Stimulated activated CD4-positive, alpha-beta T cell treated with anti-CD3 and anti-CD28 coated beads, Interleukin-4, amount 100 ng/mL, for 1 hour (primary cell): ENCODE measurements around the gene LIN52.

Experiments
- DNase-seq: peaks from one replicate; pipeline ENCODE4 v3.0.0-alpha.2; 2020

Gene LIN52

DNA sequence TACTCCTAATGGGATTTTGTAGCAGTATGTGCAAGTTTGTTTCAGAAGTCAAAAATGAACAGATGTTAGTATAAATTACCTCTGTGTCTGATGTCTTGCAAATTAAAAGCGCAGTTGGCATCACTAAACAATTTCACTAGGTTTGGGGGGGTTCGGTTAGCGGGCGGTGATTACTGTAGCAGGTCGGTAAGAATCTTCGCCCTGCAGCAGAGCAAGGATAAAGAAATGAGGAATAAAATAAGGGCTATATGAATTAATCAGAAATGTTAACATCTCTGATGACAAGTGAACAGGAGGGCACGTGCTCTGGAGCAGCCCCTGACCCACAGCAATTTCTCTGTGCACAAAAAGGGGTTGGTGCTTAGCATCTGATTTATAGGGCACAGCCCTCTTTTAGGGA, 110.9 kb downstream of the LIN52 start:
- no peak for DNase-seq

DNA sequence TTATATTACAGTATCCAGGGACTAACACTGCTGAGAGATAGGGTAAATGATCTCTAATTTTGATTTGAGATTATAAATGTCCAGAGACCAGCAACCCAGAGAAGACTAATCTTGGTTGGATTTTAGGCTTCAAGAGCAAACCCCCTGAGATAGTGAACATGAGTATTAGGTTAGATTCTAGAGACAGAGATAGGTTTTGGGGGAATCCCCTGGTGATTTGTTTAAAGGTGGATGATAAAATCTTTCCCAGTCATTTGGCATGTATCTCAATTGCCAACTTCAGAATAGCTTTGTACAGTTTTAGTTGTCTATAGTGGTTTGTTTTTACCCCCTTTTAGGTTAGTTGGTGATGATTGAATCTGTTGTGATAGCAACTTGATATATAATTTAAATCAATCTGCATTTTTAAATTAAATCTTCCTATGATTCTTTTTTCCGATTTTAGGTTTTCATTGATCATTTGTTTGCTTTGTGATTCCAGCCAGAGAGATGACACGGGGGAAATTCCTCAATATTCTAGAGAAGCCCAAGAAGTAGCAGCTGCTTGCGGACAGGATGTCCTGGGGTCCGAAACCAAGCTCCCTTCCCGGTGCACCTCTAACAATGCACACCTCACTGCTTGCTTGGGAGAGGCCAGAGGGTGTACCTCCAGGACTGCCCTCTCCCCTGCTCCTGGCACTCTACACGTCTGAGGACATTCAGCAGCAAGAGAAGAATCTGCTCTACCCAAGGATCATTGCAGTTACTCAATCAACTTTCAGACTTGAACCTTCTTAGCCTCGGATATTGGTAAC, 113.9 kb downstream of the LIN52 start:
- DNase-seq = no peak

DNA sequence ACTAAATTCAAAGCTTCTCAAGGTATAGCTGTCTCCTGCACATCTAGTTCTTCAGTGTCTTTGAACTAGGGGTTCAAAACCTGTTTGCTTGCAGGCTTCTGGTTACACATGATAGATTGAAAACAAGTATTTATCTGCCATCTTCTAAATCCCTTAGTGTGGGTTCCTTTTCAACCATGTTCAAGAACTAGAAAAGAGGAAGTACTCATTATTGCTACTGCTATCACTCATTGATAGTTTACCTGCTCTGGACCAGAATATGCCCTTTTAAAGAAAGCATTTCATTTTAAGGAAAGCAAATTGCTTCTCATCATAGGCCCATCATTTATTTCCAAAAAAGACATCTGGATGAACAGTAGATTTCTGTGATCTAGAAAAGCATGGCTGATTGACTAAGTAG, 117.4 kb downstream of the LIN52 start:
- DNase-seq = no peak

DNA sequence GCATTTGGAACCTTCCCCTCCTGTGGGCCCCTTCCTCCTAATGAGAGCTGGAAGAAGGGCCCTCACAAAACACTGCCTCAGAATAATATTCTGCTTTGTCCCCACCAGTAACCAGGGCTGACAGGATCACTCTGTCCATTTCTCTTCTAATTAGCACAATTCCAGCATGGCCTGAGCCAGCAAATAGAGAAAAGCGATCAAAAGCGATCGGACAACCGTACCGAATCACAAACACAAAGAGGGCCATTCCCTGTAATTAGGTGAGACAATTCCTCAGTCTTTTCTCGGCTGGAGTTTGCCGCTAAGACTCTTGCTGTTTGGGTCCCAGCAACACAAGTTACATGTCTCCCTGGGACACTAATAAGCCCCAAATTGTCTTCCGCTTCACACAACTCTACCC, 118.9 kb downstream of the LIN52 start:
- no peak for DNase-seq

- no peak for DNase-seq
Measured at GRCh38 chr14:74204491-74204890, 119.7 kb downstream of the LIN52 start.

DNA sequence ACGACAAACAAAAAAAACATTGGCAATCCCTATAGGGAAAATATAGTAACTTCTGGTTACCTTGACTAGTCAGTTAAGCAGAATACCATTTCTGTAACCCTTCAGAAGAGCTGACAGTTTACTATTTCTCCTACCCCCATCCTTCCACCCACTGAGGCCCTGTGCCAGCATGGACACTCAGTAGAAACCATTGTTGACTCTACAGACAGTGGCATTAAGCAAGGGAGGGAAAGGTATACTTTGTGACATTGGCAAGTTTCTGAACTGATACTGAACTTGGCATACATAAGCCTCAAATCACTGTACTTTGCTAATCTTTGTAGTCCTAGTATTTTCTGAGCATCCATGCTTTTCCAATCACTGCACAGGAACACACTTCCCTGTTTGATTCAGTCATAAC, 121.1 kb downstream of the LIN52 start:
- no peak for DNase-seq

DNA sequence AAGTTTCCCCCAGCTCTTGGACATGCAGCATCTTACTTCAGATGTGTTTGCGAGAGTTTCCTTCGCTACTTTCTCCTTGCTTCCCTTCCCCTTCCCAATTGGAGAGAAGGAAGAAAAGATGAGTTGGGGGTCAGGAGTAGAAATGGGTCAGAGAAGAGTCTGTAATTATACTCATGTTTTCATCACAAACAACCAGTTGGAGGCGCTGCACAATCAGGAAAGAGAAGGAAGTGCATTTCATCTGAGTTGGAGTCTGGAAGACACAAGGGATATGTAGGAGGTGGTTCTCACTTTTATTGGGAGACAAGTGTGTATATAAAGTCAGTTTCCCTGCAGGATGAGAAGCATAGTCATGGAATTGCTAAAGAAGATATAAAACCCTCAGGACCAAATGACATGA, 123.2 kb downstream of the LIN52 start:
- DNase-seq = no peak

GRCh38 chr14:74208642-74209041, 123.9 kb downstream of the LIN52 start:
- no peak for DNase-seq

GRCh38 chr14:74211945-74212580, 127.3 kb downstream of the LIN52 start:
- DNase-seq = no peak

DNA sequence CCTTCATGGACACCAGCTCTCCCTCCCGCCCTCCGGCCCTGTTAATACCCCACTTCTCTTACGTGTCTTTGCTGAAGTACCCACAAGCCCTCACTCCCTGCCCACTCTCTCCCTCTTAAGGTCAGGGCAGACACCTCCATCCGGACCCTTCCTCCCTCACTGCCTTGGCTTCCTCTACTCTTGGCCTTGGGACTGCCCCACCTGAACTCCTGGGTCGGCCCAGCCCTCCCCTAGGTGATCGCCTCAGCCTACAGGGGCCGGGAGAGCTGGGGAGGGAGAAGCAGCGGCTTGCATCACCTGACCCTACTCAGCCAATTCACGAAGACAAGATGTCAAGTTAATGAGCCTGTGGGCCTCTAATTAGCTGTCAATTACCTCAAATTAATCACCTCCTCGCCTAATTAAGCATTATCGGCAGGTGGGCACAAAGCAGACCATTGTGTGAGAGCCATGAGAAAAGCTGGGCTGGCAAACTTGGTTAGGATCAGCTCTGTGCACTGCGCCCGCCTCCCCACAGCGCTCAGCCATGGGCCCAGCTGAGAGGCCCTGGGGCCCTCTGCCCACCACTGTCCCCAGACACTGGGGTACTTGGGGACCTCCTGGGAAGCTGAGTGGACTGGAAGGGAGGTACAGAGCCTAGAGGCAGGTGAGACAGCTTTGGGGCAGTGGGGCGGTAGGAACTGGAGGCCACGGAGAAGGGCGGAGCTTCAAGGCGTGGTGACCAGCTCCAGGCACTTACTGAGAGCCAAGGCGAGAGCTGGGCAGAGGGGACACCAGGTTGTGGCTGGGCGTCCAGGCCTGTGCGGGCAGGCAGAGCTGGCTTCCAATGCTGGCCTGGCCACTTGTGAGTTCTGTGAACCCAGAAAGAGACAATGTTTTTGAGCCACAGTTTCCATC, 129.4 kb downstream of the LIN52 start:
- DNase-seq = no peak

DNA sequence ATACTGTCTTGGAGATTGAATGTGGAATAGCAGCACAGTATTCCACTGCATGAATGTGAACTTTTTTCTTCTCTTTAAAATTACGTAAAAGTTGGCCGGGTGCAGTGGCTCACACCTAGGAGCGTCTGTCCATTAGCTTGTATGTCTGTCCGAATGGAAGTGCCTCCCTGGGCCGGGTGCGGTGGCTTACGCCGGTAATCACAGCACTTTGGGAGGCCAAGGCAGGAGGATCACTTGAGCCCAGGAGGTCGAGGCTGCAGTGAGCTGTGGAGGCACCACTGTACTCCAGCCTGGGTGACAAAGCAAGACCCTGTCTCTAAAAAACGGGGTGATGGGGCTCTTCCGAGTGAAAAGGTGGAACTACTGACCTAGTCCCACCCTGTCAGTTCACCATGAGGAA, 131.9 kb downstream of the LIN52 start:
- no peak for DNase-seq

- DNase-seq = peak; percentile 82
Measured at GRCh38 chr14:74217672-74218448, 133.1 kb downstream of the LIN52 start.

DNA sequence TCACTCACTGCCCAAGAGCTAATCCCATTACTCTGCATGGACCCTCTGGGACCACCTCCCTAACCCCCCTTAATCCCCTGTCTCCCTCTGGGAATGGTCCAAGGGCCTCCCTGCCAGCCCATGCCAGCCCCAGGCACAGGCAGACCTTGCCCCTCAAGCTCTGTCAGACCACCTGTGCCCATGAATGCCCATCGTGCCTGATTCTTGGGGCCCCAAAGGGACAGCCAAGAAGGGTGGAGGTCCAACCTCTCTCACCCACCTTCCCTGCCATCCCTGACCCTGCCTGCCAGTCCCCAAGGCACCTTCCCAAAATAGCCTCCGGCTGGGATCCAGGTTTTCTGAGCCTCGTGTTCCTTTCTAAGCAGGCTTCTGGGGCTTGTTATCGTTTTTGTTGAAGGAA, 133.7 kb downstream of the LIN52 start:
- no peak for DNase-seq

GRCh38 chr14:74219277-74220205, 134.8 kb downstream of the LIN52 start:
- DNase-seq = no peak

DNA sequence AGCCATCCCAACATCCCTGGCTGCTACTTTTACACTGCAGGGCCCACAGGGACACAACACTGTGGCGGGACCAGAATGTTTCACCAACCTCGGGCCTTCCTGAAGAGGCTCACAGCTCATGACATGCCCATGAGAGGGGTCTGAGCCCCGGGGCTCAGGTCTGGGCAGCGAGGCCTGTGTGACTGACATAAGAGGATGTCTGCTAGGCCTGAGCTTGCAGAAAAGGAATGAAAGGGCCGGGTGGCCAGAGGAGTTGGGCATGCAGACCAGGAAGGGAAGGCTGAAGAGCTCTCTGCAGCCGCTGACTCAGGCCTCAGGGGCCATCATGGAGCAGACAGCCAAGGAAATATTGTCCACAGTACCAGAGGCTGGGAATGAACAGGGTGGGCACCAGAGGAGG, 136.2 kb downstream of the LIN52 start:
- no peak for DNase-seq

DNA sequence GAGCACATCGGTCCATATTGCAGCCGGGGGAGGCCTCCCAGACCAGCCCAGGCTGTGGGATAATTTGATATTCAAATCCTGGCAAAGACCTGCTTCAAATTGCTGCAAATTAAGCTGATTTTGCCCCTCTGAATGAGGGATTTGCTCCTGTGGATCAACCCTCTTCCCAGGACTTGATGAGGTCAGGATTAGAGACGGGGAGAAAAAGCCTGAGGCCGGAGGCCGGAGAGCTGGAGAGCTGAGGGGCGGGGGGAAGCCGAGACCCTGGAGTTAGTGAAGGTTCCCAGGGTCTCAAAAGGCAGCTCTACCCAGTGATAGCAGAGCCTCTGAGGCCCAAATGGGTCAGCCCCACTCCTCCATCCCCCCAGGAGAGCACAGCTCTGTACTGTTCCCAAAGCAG, 137.0 kb downstream of the LIN52 start:
- no peak for DNase-seq

DNA sequence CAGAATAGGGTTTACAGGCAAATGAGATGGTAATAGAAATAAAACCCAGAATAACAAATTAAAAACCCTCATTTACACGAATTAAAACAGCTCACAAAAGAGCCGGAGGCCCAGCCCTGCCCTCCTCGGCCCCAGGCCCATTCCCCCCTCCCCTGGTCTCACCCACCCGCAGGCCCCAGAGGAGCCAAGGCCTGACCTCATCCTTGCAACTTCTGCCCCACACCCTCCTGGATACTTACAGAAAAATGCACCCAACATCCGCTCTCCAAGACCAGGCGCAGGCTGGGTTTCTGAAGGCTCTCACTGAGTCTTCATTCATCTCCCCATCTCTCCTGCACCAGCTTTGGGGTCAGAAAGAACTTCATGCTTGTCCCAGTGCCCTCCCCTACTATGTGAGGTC, 138.3 kb downstream of the LIN52 start:
- no peak for DNase-seq

GRCh38 chr14:74231784-74232183, 147.0 kb downstream of the LIN52 start:
- DNase-seq = no peak

DNA sequence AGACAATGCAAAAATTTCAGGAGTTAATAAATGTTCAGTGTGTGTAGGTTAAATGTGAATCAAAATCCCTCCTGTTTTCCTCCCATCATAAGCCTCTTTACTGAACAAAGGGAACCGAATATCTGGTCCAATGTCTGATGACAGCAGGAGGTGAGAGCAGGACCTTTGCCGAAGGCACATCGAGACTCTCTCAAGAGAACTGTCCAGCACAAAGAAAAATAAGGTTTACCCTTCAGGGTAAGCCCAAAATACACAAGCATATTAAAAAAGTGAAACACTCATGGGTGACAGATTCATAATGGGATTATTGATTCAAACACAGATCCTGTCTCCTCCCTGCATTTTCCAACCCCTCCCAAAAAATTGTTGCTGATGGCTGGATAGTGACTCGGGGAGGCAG, 150.3 kb downstream of the LIN52 start:
- no peak for DNase-seq

DNA sequence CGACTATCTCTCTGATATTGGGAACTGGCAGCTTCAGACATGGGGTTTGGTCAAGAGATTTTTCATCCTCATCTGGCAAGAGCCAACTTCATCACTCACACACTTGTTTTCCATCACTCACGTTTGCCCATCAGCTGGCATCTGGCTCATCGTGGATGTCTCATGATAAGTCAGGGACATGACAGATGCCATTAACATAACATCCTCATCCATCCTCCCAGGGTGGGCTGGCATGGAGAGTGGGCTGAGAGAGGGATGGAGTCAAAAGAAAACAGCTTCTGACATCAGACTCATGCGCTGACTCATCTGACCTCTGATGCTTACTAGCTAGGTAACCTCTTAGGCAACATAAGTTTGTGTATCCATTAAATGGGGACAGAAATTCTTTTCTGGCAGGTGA, 152.7 kb downstream of the LIN52 start:
- no peak for DNase-seq

- DNase-seq = no peak
Measured at GRCh38 chr14:74238974-74239847, 154.5 kb downstream of the LIN52 start, which contains the start of gene VSX2. VSX2 (plus strand) TSS chr14:74239449; CDS start chr14:74239562, 113 bp downstream.
